Measurements from ENCODE around the gene TTLL3.
"Not testable (repeated sequence)": the region's sequence is repeated elsewhere in the genome, so short reads cannot be mapped to it uniquely, and the experiment has no call there.

GRCh38 chr3:9854291-9854940 is 44.4 kb downstream of the TTLL3 start:
- TF ChIP-seq POLR2AphosphoS5 (IDR thresholded peaks at IDR 0.05; ENCODE audit: low read depth, low read length); TCF7L2 (IDR thresholded peaks at IDR 0.05; ENCODE audit: low read depth, low read length); SIN3A (IDR thresholded peaks at IDR 0.05; ENCODE audit: borderline replicate concordance, insufficient read depth, low read depth, low read length): not testable (repeated sequence)
- TF ChIP-seq, protein P1, sequence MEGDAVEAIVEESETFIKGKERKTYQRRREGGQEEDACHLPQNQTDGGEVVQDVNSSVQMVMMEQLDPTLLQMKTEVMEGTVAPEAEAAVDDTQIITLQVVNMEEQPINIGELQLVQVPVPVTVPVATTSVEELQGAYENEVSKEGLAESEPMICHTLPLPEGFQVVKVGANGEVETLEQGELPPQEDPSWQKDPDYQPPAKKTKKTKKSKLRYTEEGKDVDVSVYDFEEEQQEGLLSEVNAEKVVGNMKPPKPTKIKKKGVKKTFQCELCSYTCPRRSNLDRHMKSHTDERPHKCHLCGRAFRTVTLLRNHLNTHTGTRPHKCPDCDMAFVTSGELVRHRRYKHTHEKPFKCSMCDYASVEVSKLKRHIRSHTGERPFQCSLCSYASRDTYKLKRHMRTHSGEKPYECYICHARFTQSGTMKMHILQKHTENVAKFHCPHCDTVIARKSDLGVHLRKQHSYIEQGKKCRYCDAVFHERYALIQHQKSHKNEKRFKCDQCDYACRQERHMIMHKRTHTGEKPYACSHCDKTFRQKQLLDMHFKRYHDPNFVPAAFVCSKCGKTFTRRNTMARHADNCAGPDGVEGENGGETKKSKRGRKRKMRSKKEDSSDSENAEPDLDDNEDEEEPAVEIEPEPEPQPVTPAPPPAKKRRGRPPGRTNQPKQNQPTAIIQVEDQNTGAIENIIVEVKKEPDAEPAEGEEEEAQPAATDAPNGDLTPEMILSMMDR (IDR thresholded peaks at IDR 0.05) = not testable (repeated sequence)
- TF ChIP-seq, protein P2, sequence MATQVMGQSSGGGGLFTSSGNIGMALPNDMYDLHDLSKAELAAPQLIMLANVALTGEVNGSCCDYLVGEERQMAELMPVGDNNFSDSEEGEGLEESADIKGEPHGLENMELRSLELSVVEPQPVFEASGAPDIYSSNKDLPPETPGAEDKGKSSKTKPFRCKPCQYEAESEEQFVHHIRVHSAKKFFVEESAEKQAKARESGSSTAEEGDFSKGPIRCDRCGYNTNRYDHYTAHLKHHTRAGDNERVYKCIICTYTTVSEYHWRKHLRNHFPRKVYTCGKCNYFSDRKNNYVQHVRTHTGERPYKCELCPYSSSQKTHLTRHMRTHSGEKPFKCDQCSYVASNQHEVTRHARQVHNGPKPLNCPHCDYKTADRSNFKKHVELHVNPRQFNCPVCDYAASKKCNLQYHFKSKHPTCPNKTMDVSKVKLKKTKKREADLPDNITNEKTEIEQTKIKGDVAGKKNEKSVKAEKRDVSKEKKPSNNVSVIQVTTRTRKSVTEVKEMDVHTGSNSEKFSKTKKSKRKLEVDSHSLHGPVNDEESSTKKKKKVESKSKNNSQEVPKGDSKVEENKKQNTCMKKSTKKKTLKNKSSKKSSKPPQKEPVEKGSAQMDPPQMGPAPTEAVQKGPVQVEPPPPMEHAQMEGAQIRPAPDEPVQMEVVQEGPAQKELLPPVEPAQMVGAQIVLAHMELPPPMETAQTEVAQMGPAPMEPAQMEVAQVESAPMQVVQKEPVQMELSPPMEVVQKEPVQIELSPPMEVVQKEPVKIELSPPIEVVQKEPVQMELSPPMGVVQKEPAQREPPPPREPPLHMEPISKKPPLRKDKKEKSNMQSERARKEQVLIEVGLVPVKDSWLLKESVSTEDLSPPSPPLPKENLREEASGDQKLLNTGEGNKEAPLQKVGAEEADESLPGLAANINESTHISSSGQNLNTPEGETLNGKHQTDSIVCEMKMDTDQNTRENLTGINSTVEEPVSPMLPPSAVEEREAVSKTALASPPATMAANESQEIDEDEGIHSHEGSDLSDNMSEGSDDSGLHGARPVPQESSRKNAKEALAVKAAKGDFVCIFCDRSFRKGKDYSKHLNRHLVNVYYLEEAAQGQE (IDR thresholded peaks at IDR 0.05; ENCODE audit: insufficient read depth in 1 of 2, low read depth in 2 of 2, low read length in 1 of 2) = not testable (repeated sequence)
